SK-MEL-5 (cell line): ENCODE measurements around the gene NYNRIN. TPM values are rescaled to one million over a fixed set of nuclear protein-coding genes. Genes with fewer than 3 reads are reported as not detected.
A peak's percentile ranks its signal among the peaks of the same experiment; 100 is the strongest.
"Not testable (repeated sequence)": the region's sequence is repeated elsewhere in the genome, so short reads cannot be mapped to it uniquely, and the experiment has no call there.

Experiments used
- DNase-seq: peaks from one replicate; pipeline ENCODE4 v3.0.0-alpha.2; 2016; ENCODE audit warnings: low read depth, low spot score
- in situ Hi-C: cut with HindIII; loops from 2 replicates; pipeline ENCODE4 v1.10.0; 2016; ENCODE audit warnings: low sequenced_read_pairs, high pct_unique_total_duplicates, low pct_unique_long_range_greater_than_20kb
- polyA plus RNA-seq, 2 experiments: library from polyadenylated mRNA; depleted of rRNA; stranded (reverse); fragments of >200 nt; gene quantifications; 2 replicates each; pipeline ENCODE4 v1.2.3, GENCODE V29; 2015
- total RNA-seq: library from RNA; depleted of rRNA; stranded (reverse); fragments of >200 nt; shearing (Covaris generic); gene quantifications from 2 replicates; pipeline ENCODE4 v1.2.3, GENCODE V29; 2014; rRNA removed

The NYNRIN gene
- total RNA-seq, result 0.05 TPM in 1 of 2 replicates, not detected in the other
- polyA plus RNA-seq (2015; cell fraction: cytosol; rRNA removed), result not detected in 2 replicates
- polyA plus RNA-seq (2015; cell fraction: nucleus; rRNA removed), result not detected in 2 replicates

- in situ Hi-C loops, result no loop called here
- no peak for DNase-seq
Measured at GRCh38 chr14:24398653-24399446, at the start of gene NYNRIN. Gene NYNRIN, plus strand, starts transcription at chr14:24399003. Its CDS starts 244 bp downstream, at chr14:24399247.

GRCh38 chr14:24349742-24350141, 49.1 kb upstream of the NYNRIN start:
- in situ Hi-C loops, result no loop called here
- no peak for DNase-seq

GRCh38 chr14:24351517-24351916, 47.3 kb upstream of the NYNRIN start:
- DNase-seq, result peak; percentile 48
- in situ Hi-C loops, result no loop called here

GRCh38 chr14:24353559-24354481, 45.0 kb upstream of the NYNRIN start:
- DNase-seq, result no peak
- in situ Hi-C loops, result no loop called here

GRCh38 chr14:24354482-24354825, 44.3 kb upstream of the NYNRIN start:
- DNase-seq, in situ Hi-C loops: not testable (repeated sequence)

- in situ Hi-C loops, result no loop called here
- no peak for DNase-seq
Measured at GRCh38 chr14:24355009-24355408, 43.8 kb upstream of the NYNRIN start.

- DNase-seq, result no peak
- in situ Hi-C loops, result no loop called here
Measured at GRCh38 chr14:24356208-24356607, 42.6 kb upstream of the NYNRIN start.

GRCh38 chr14:24360281-24360680, 38.5 kb upstream of the NYNRIN start:
- no peak for DNase-seq
- in situ Hi-C loops, result no loop called here

GRCh38 chr14:24361326-24361725, 37.5 kb upstream of the NYNRIN start:
- in situ Hi-C loops, result no loop called here
- DNase-seq, result no peak

- in situ Hi-C loops, result no loop called here
- no peak for DNase-seq
Measured at GRCh38 chr14:24362241-24362960, 36.4 kb upstream of the NYNRIN start.

GRCh38 chr14:24363401-24363800, 35.4 kb upstream of the NYNRIN start:
- in situ Hi-C loops, result no loop called here
- no peak for DNase-seq

GRCh38 chr14:24364841-24365240, 34.0 kb upstream of the NYNRIN start:
- in situ Hi-C loops, result no loop called here
- no peak for DNase-seq

GRCh38 chr14:24365600-24366412, 33.0 kb upstream of the NYNRIN start:
- peak; percentile 87 for DNase-seq
- in situ Hi-C loops, result no loop called here

- no peak for DNase-seq
- in situ Hi-C loops, result no loop called here
Measured at GRCh38 chr14:24366413-24366720, 32.4 kb upstream of the NYNRIN start.

GRCh38 chr14:24366721-24367513, 31.9 kb upstream of the NYNRIN start:
- DNase-seq, result peak; percentile 81
- in situ Hi-C loops, result no loop called here

- in situ Hi-C loops, result no loop called here
- peak; percentile 31 for DNase-seq
Measured at GRCh38 chr14:24367514-24368211, 31.1 kb upstream of the NYNRIN start, which contains the start of gene NFATC4. Gene NFATC4, plus strand, starts transcription at chr14:24368184. Its CDS starts 157 bp downstream, at chr14:24368341.
